ENCODE measurements around the gene SQSTM1. TPM values are rescaled to one million over a fixed set of nuclear protein-coding genes. Genes with fewer than 3 reads are reported as not detected.

The SQSTM1 gene
- total RNA-seq, 2 donors from 2014 or later: 249 to 606 TPM

- H3K27ac ChIP-seq: peak overlapping the region in 3 of 4 donors; percentile 26 to 67 (median 51)
- H3K27me3 ChIP-seq: no peaks in the 10 kb centered on the region
- H3K36me3 ChIP-seq (replicated peaks in 1 of 2; ENCODE audit: insufficient read depth in 1 of 2, low read depth in 2 of 2): peaks cover 16 to 20% of the 10 kb centered on the region in 2 donors
- H3K4me3 ChIP-seq: no peak overlapping the region
- TF ChIP-seq POLR2A (IDR thresholded peaks at IDR 0.05) (no peak), CTCF (IDR thresholded peaks at IDR 0.05) (no peak)
- peaks cover 37% of the 10 kb centered on the region for H3K4me1 ChIP-seq
- intact Hi-C loops (cut with DNase I): no loop called here
- H3K9me3 ChIP-seq: no peaks in the 10 kb centered on the region
- DNase-seq: peak; percentile 82 to 89 (median 88)
- 44 to 70% methylated on average over 10 to 16 of the region's 16 CpGs for WGBS, 2 donors
- ATAC-seq: peak; percentile 79
Observed at GRCh38 chr5:179839328-179840256, 18.9 kb downstream of the SQSTM1 start.

DNA sequence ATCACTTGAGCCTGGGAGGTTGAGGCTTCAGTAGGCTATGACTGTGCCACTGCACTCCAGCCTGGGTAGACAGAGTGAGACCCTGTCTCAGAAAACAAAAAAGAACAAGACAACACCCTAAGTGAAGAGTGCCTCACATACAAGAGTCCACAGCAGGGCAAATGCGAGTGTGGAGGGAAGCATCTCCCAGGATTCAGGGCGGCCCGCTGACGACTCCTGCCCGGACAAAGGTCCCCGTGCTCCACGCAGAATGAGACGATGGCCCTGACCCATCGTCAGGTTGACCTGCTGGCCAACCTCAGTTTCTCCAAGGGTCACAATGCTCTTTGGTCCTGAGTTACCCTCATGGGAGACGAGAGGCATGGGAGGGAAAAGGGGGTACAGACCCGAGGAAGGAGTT is 19.6 kb downstream of the SQSTM1 start:
- H3K4me3 ChIP-seq: no peak overlapping the region
- intact Hi-C loops (cut with DNase I): no loop called here
- peaks cover 16 to 20% of the 10 kb centered on the region in 2 donors for H3K36me3 ChIP-seq (replicated peaks in 1 of 2; ENCODE audit: insufficient read depth in 1 of 2, low read depth in 2 of 2)
- DNase-seq (no peak), ATAC-seq (no peak)
- H3K27ac ChIP-seq: peak overlapping the region in 3 of 4 donors; percentile 26 to 67 (median 51)
- H3K4me1 ChIP-seq: peaks cover 37% of the 10 kb centered on the region
- TF ChIP-seq POLR2A (IDR thresholded peaks at IDR 0.05): no peak
- no peak for TF ChIP-seq CTCF (IDR thresholded peaks at IDR 0.05)
- H3K9me3 ChIP-seq: no peaks in the 10 kb centered on the region
- H3K27me3 ChIP-seq: no peaks in the 10 kb centered on the region
- 92 to 93% methylated on average over 11 of the region's 11 CpGs for WGBS, 2 donors

DNA sequence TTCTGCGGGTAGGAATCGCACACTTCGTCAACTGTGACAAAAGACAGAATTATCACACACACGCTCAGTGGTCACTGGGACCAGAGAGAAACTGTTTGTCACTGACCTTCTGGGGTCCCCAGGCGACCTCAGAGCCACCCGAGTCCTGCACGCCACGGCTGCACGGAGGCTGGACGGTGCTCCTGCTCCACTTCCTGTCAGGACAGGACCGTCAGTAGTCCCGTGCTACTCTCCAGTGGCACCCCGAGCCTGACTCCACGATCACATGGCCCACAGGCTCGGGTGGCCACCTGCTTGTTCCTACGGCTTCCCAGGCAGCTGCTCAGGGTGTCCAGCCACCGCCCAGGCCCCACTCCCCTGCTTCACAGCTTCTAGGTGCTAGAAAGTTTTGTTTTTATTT is 20.1 kb downstream of the SQSTM1 start:
- TF ChIP-seq POLR2A (IDR thresholded peaks at IDR 0.05) (no peak), CTCF (IDR thresholded peaks at IDR 0.05) (no peak)
- 71 to 79% methylated on average over 4 to 17 of the region's 17 CpGs for WGBS, 2 donors
- Histone ChIP-seq H3K36me3 (replicated peaks in 1 of 2; ENCODE audit: insufficient read depth in 1 of 2, low read depth in 2 of 2) (peaks cover 16 to 17% of the 10 kb centered on the region in 2 donors), H3K27ac (peak overlapping the region in 2 of 4 donors; percentile 24 to 67), H3K4me3 (no peak overlapping the region), H3K4me1 (peaks cover 37% of the 10 kb centered on the region), H3K9me3 (no peaks in the 10 kb centered on the region), H3K27me3 (no peaks in the 10 kb centered on the region)
- ATAC-seq: no peak
- intact Hi-C loops (cut with DNase I): no loop called here
- peak in 1 of 4 donors; percentile 25 for DNase-seq

GRCh38 chr5:179841621-179842020 is 20.9 kb downstream of the SQSTM1 start:
- peak in 3 of 4 donors; percentile 63 to 74 (median 74) for DNase-seq
- ATAC-seq: peak; percentile 24
- no peaks in the 10 kb centered on the region for H3K27me3 ChIP-seq
- TF ChIP-seq POLR2A (IDR thresholded peaks at IDR 0.05) (no peak), CTCF (IDR thresholded peaks at IDR 0.05) (peak in 1 of 7 experiments; percentile 8)
- H3K4me1 ChIP-seq: peaks cover 30% of the 10 kb centered on the region
- H3K27ac ChIP-seq: peak overlapping the region in 2 of 4 donors; percentile 24 to 67
- intact Hi-C loops (cut with DNase I): no loop called here
- no peaks in the 10 kb centered on the region for H3K9me3 ChIP-seq
- peaks cover 10 to 12% of the 10 kb centered on the region in 2 donors for H3K36me3 ChIP-seq (replicated peaks in 1 of 2; ENCODE audit: insufficient read depth in 1 of 2, low read depth in 2 of 2)
- H3K4me3 ChIP-seq: no peak overlapping the region
- WGBS, 2 donors: 57 to 66% methylated on average over 5 to 9 of the region's 9 CpGs

Data from body of pancreas (tissue), 4 donors.